ENCODE results near the gene HOXB6.
A peak's percentile ranks its signal among the peaks of the same experiment; 100 is the strongest.

HOXB6 gene

DNA sequence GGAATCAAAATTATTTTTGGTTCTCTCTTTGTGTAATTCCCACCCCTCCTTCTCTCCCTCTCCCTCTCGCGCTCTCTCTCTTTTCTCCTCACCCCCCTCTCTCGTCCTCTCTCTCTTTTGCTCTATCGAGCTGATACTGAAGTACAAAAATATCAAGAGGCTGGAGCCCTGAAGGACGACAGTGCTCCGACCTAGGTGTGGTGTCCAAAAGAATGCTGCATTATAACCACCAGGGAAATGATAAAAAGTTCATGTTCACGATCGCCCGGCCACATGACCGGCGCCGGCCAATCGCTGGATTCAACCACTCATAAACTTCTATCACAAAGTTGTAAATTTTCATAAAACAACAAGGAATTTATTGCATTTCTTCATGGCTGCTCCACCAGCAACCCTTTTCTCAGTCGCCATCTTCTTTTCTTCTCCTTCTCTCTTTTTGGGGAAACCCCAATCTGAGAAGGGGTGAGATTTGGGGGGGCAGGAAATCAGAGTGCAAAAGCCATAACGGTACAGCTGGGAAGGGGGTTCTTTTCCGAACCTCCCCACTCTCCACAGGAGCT, at the start of gene HOXB6:
Gene HOXB6, minus strand, starts transcription at position 217 of the 560 bp plus-strand sequence. CDS start 6,836 bp downstream, outside the sequence.
- no peak for DNase-seq

DNA sequence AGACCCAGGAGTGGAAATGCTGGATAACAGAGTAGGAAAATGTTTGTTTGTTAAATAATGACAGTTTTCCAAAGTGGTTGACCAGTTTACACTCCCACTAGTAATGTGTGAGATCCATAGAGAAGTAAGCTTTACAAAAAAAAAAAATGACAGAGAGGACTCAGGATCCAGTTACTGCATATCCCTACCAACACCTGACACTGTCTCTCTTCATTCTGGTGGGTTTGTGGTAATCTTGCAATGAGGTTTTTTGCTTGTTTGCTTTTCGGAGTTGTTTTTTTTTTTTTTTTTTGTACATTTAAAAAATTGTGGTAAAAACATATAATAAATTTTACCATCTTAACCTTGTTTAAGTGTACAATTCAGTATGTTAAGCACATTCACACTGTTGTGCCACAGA, 45.0 kb upstream of the HOXB6 start:
- DNase-seq: no peak

DNA sequence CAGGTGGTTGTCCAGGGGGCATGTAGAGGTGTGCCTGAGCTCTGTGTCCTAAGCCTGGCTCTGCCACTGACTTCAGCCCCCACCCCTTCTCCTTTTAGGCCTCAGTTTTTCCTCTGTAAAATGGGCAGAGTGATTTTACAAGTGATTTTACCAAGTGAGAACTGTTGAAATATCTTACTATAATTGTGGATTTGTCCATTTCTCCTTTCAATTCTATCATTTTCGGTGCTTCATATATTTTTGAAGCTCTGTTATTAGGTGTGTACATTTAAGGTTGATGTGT, 43.1 kb upstream of the HOXB6 start:
- DNase-seq: no peak

DNA sequence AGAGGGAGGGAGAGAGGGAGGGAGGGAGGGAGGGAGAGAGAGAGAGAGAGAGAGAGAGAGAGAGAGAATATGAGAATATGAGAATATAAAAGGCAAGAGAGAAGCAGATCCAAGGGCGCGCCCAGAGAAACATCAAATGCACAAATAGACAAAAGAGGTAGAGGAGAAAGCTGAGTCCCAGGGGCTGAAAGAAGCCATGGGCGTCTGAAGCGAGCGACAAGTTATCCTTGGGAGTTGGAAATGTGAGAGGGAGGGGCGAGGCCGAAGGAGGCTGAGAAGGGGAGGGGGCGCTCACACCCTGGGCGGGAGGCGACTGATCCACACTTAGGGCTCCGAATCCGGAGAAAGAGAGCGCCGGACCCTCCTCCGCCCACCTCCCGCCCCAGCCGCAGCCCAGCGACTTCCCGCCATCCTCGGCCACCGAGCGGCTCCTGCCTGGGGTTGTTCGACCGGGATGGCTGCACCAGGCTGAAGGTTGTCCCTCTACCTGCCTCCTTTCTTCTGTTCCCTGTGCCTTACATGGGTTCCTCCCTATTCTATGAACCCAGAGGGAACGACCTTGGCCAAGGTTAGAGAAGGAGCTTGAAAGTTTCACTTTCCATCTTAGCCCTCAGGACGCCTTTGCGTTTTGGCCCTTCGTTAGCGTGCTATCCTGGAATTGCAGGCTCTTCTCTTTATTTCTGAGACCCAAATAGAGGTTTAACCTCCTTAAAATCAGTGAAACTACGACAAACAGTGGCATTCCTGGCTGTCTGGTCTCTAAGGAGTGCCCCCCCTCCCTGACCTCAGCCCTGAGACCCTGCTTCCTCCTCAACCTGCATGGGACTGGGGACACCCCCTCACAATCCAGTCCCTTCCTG, 42.5 kb upstream of the HOXB6 start:
- no peak for DNase-seq

DNA sequence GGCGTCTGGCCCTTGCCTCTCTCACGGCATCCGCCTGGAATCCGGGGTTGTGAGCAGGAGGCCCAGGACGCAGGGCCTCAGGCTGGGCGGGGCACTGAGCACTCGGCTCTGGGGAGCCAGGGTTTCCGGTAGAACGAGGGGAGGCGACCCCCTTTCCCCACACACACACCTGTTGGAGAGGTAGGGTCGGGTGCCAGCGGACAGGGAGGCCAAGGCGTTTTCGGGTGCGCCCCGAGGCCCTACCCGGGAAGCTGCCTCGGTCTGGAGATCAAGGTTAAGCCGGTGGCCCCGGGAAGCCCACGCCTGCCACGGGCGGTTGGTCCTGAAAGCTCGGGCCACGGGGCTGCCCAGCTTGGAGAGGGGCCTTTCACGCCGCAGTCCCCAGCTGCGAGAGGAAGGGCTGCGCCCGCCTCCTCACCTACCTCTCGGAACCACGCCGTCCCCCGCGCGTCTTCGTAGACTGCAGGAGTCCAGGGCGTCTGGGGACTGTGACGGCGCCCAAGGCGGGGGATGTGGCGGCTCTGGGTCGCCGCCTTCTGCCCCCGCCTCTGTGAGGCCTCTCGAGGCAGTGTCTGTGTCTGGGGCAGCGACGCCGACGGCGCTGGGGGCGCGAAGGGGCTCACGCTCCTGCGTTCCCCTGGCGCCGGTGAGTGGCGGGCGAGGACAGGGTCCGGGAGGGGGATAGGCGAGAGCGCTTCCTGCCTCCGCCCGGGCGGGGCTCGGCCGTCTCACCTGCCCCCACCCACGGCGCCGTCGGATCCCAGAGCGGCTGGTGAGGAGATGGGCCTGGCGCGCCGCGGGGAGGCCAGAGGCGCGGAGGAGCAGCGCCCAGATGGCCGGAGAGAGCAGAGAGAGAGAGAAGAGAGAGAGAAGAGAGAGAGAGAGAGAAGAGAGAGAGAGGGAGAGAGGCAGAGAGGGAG, 41.7 kb upstream of the HOXB6 start:
- DNase-seq: peak; percentile 21

DNA sequence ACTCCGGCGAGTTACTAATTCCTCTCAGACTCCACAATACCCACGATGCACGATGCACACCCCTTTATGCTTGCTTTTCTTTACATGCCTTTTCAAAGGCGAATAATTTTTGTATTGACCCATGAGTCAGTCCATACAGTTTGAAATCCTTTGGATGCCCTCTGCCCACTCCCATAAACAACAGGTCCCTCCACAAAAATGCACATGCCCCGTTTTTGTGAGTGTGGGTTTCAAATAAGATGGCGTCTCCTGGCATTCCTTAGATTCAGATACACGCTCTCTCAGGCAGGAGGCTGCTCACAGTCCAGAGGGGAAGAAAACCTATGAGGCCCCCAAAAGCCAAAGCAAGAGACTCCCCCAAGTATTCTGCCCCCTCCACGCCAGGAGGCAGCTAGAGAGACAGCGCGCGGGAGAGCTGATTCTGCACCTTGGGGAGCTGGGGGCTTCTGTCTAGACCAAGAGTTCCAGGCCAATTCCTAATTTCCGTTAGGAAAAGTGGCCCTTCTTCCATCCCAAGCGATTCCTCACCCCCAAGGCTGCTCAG, 40.9 kb upstream of the HOXB6 start:
- no peak for DNase-seq

DNA sequence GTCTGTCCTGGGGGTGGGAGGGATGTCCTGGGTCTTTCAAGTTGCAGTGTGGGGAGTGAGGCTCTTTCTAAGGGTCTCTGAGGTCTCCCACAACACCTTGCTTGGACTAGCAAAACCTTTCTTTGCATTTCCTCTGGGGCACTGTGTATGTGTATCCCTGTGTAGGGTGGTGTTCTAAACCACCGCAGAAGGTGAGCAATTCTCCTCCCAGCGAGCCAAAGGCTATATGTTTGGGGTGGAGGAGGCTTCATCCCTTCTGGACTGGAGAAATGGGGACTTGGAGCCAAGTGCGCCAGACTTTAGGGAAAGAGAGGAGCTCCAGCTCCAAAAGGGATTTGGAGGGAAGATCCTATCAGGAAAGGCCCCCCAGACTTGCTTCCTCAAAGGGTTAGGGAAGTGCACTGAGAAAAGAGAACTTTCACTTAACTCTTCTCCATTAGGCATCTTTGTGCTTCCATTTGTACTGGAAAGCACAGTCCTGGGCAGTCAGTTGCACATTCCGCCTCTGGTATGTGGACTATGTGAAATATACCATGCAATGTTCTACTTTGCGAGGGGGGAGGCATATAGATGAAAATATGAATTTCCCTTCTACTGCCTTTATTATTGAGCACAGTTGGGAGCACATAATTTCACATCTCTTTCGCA, 40.2 kb upstream of the HOXB6 start:
- DNase-seq: no peak

DNA sequence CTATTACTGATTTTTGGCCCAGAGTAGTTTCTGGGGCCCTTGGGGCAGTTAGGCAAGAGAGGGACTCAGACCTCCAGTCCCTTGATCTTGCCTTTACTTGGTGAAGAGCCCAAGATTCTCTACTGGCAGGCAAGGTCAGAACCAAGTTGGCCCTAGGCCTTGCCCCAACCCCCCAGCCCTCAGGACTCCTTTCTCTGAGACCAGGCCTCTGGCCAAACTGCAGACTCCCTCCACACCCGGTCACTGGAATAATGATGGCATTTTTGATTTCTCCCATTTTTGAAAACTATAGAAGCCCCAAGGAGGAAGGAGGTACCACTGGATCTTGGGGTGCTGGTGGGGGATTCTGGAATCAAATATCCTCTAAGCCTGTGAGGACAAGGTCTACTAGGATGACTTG, 39.4 kb upstream of the HOXB6 start:
- no peak for DNase-seq

DNA sequence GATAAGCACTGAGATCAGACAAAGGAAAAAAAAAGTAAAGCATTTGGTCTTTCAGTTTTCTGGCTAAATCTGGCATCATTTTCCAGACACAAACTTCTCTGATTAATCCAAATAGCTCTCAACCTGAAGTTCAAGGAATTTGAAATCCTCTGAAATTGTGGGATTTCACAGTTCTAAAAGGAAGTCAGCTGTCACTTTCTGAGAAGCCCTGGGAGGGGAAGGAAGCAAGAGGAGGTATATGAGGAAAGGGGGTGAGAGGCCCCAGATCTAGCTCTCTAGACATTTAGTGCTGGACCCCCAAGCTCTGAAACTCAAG, 38.9 kb upstream of the HOXB6 start:
- DNase-seq: no peak

DNA sequence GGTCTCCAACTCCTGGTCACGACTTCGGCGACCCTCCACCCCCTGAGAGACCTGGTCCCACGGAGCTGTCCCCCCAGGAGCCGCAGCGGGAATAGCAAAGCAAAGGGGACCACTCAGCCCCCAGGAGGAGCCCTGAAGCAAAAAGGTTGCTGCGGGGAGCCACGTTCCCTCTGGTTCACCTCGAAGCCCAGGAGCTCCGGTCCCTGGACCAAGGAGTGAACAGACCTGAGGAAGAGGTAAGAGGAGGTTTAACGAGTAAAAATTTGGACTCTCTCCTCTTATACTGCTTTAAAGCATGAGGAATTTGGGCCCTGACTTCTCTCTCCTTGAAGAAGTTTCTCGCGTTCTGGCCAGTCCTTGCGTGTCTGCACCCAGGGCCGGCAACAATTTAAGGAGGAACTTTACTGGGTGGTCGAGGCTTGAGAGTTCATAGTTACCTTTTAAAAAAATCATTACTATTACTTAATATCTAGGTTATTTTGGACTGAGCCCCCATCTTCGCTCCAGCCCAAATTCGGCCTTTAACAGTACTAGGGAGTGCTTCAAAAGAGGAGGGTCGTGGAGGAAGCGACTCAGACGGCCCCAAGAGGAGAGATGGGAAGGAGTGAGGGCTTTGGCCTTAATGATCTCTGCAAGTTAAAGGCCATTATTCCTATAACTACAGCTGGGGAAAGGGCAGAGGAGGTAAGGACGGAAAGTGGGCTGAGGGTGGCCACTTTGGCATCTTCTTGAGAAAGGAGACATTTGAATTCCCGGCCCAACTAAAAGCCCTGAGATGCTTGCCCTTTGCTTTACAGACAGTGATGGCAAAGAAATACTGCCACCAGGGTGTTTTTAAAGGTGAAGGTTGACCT, 38.3 kb upstream of the HOXB6 start:
- no peak for DNase-seq

DNA sequence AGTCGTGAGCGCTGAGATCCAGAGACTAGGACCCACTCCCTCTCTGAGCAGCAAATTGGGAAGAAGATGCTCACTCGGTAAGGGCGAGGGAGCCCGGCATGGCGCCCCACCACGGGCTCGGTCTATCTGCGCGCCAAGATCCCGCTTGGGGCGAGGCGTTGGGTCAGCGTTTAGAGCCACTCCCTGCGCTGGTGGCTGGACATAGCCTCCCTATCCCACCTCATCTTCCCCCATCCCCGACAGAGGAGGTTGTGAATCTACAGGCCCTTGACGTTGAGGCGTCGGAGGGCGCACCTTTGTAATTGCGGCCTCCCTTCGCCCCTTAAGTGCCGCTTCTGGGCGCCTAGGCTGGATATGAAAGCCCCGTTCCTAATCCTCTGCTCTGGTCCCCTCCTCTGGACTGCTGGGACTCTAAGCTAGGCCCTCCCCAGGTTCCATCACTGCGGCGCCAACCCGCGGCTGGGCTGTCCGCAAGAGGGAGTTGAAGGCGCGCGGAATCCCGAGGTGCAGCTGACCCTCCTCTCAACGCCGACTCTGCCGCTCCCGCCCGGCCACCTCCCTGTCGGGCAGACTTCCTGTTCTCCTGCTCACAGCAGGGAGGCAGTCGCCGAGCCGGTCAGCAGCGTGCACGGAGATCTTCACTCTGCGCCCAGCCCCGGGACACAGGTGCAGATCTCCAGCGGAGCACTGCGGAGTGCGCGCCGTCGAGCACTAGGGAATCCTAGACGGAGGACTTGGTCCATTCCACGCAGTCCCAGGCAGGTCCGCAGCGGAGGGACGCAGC, 37.5 kb upstream of the HOXB6 start:
- DNase-seq: no peak

DNA sequence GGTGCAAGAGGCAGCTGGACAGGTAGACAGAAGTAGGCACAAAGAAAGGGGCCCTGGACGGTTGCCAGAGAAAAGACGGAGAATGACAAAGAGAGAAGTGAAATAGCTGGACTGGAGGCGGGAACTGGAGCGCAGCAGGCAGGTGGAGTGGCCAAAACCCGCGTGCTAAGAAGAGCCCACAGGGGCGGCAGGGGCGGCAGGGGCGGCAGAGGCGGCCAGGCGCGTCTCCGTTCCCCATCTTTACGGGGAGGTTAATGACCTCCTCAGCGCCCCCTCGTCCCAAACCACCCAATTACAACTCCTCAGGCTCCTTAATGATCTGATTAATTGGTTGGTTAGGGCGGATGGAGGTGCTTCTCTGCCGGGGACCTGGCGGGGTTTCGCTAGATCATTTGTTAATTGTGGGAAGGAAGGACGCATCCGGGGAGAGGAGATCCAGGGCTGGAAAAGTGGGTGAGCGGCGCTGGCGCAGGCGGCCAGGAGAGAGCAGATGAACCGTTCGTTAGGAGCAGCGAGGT, 36.8 kb upstream of the HOXB6 start:
- no peak for DNase-seq

DNA sequence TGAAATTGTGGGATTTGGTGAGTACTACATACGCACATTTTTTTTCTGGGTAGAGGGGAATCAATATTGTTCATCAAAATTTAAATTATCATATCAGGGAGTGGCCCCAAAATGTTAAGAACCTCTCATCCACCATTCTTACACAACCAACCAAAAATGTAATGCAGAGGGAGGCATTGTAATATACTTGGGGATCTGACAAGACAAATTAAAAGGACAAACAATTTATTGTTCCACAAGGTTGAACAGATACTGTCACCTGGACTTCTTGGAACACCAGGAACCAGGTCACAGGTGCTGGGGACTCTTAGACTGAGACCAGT, 36.0 kb upstream of the HOXB6 start:
- no peak for DNase-seq

DNA sequence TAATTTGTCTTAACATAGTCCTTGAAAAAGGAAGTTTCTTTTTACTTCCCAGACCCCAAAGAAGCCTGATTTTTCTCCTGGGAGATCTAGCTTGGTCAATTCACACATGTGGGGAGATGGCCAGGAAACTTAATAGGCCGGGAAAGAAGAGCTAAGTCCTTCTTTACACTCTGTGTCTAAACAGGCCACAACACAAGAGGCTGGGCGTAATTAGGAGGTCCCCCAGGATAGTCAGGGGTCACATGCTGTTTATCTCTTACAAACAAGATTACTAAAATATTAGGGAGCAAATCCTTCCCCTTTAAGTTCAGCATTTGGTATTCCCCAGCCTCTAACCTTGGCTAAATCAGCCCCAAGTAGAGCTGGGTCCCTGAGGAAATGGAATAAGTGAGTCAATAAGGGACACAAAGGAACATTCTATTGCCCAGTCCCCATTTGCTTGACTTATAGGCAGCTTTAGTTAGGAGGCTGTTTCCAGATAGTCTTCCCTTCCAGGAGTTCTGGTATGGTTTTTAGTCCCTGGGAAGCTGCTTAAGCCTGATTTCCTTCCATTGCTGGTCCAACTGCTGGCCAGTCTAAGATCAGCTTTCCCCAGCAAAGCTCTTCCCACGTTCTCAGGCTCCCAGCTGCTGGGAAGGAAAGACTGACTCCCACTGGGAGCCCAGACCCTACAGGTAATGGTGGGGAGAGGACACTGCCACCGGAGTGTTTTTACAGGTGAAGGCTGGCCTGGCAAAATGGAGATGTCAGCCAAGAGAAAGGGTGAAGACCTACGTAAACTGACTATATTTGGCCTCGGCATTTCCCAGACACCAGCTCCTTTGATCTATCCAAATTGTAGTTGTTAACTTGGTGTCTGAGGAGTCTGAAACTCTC, 35.4 kb upstream of the HOXB6 start:
- no peak for DNase-seq

DNA sequence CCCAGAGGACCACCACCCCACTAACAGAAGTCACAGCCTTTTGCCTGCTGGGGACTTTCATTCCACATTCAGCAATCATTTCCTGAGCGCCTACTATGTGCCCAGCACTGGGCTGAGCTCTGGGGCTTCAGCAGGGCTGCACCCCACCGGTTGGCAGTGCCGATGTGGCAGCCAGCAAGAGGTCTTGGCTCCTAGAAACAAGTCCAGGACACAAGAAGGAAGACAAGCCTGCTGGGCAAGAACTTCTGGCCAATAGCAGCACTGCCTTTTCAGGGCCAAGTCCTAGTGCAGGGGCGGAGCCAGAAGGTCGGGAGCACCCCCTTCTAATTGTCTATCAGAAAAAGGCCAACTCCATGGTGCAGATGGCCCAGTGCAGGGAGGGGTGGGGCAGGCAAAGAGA, 34.4 kb upstream of the HOXB6 start:
- DNase-seq: no peak

DNA sequence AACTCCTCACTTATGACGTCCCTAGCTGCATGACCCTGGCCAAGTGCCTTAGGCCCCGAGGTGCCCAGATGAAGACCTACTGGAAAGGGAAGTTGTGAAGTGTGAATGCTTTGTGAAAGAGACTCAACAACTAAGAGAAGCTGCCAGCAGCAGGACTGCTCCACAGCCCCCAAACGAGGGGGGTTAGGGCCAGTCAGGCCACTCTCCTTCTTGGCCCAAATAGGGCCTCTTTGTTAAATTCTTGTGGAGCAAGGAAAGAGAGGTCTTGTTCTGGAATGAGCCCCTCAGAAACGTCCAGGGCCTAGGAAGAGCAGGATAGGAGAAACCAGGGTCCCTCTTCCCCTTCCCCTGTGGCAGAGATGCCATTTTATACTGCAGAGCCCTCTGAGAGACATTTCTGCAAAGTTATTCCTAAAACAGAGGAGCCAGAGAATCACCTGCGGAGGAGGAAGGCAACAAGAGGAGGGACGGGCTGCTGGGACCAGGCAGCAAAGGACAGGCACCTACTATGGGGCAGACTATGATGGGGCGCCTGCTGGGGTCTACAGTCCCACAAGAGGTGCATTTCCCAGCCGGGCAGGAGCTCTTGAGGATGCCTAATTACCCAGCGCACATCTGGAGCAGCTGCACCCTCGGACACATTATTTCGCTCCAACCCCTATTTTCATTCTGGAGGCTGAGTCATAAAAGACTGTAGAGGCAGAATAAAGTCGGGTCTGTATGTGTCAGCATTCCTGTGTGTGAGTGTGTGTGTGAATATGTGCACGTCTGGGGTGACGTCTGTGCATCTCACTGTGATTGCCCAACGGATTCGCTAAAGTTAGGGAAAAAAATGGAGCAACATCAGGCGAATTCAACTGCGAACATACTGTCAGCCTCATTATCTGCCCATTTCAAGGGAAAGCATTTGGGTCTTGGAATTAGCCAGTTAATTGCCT, 32.8 kb upstream of the HOXB6 start:
- no peak for DNase-seq

DNA sequence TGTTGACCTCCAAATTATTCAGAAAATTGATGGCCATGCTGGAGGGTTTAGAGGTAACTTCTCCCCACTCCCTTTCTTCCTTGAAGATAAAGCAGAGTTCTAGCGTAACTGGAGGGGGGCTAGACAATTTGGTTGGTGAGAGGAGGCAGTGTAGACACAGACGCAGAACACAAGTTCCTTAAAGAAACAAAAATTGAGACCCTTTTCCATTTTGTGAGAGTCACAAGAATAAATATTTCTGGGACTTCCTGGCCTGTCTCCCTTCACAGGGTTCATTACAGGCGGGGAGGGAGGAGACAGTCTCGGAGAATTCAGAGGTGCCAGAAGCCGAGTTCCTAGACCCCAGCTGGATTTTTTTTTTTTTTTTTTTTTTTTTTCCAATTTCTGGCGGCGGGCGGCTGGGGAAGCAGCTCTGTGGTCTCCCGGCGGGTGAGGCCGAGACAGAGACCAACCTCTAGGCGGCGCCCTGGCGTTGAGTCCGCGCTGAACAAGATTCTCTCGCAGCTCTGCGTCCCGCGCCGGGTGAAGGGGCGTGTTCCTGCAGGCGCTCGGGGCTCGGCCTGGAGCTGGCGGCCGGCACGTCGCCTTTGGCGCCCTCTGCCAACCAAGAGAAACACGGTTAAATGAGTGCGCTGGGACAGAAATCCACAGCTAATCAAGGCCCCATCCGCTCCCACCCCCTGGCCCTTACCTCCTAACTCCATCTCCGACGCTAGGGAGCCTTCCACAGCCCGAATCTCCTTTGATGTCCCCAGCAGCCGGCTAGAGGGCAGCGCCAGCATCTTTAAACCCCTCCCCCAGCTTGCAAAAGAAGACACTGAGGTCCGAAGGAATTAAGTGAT, 31.6 kb upstream of the HOXB6 start:
- peak; percentile 49 for DNase-seq

Data from CD4-positive, alpha-beta T cell treated with Interleukin-4 for 4 hours (primary cell).